ENCODE measurements around the gene SLC6A3. TPM values are rescaled to one million over a fixed set of nuclear protein-coding genes. Genes with fewer than 3 reads are reported as not detected.

Gene SLC6A3
- total RNA-seq, 1 donor from 2014 or later: 0.10 TPM

DNA sequence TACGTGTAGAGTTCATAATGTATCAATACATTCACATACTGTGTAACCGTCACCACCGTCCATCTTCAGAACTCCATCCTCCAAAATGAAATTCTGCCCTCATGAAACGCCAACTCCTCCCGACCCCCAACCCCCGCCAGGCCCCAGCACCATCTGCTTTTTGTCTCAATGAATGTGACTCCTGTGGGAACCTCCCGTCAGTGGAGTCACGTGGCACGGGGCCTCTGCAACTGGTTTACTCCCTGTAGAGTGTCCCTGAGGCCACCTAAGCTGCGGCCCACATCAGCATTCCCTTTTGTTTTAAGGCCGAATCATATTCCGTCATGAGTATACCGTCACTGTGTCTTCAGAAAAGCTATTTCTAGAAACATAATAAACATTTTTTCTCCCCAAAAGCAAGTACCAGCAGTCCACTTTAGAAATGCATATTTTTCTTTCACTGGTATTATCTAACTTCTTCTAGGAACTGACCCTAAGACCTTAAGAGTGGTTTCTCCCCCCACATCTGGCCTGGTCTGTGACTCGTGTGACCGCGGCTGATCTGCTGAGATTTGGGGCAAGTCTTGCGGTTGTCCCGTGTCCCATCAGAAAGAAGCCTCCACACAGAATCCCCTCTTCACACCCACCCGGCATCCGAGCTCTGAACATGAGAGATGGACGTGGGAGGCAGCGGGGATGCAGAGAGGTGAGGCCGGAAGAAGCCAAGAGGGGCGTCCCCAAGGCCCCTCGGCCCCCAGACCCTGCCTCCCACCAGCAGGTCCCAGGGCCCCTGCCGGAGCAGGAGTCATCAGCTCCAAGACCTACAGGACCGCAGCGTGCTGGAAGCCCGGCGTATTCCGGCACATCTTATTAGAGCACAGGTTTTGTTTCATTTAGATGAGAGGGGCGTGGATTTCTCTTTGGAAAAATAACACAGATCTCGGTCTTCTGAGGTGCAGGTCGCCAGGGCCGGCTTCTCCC, 38.3 kb downstream of the SLC6A3 start:
- Mint-ChIP-seq H3K27ac (ENCODE audit: unreplicated experiment) (no peak overlapping the region), H3K36me3 (ENCODE audit: low read depth, unreplicated experiment) (no peaks in the 10 kb centered on the region), H3K4me3 (ENCODE audit: unreplicated experiment) (no peak overlapping the region), H3K4me1 (ENCODE audit: unreplicated experiment) (no peaks in the 10 kb centered on the region), H3K27me3 (ENCODE audit: unreplicated experiment) (peaks cover 9% of the 10 kb centered on the region), H3K9me3 (ENCODE audit: unreplicated experiment) (no peaks in the 10 kb centered on the region)
- TF ChIP-seq, protein P1, sequence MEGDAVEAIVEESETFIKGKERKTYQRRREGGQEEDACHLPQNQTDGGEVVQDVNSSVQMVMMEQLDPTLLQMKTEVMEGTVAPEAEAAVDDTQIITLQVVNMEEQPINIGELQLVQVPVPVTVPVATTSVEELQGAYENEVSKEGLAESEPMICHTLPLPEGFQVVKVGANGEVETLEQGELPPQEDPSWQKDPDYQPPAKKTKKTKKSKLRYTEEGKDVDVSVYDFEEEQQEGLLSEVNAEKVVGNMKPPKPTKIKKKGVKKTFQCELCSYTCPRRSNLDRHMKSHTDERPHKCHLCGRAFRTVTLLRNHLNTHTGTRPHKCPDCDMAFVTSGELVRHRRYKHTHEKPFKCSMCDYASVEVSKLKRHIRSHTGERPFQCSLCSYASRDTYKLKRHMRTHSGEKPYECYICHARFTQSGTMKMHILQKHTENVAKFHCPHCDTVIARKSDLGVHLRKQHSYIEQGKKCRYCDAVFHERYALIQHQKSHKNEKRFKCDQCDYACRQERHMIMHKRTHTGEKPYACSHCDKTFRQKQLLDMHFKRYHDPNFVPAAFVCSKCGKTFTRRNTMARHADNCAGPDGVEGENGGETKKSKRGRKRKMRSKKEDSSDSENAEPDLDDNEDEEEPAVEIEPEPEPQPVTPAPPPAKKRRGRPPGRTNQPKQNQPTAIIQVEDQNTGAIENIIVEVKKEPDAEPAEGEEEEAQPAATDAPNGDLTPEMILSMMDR (IDR thresholded peaks at IDR 0.05; ENCODE audit: unreplicated experiment): no peak
- DNase-seq (ENCODE audit: low spot score): no peak

DNA sequence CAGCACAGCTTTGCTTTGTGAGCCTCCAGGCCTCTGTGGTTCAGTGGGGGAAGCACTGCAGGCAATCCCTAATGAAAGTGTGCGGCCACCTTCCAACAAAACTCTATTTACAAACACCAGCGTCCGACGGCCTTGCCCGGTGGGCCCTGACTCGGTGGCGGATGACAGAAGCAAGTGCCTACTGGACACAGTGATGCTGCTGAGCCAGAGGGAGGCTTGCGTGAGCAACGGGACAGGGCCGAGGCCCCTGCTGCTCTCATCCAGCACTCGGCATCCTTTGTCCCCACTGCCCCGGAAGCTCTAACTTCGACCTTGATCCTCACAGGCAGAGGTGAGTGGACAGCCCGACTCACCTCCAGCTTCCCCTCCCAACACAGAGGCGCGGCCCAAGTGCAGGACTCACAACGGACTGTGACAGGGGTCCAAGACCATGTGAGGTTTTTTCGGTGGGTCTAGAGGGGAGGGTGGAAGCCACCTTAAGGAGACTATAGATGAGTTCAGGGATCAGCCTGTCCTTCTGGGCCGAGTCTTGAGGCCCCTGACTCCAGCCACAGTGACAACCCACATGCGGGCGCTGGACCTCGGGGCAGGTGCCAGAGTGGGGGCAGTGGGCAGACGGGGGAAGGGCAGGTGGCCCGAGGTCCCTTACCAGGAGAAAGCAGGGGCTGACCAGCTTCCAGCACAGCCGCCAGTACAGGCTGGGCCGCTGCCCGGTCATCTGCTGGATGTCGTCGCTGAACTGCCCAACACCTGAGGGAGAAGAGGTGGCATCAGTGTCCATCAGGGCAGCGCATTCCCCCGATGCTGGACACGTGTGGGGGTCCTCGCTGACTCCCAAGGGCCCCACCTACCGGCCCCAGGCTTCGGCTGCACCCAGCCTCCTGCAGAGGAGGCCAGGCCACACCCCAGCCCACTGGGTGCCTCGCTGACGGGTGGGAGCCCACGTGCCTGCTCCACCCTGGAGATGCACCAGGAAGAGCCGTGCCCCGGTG, 39.4 kb downstream of the SLC6A3 start:
- Mint-ChIP-seq H3K27me3 (ENCODE audit: unreplicated experiment) (peaks cover 8% of the 10 kb centered on the region), H3K4me3 (ENCODE audit: unreplicated experiment) (no peak overlapping the region), H3K27ac (ENCODE audit: unreplicated experiment) (no peak overlapping the region), H3K36me3 (ENCODE audit: low read depth, unreplicated experiment) (no peaks in the 10 kb centered on the region), H3K9me3 (ENCODE audit: unreplicated experiment) (no peaks in the 10 kb centered on the region), H3K4me1 (ENCODE audit: unreplicated experiment) (no peaks in the 10 kb centered on the region)
- DNase-seq (ENCODE audit: low spot score): no peak
- TF ChIP-seq, protein P1 (IDR thresholded peaks at IDR 0.05; ENCODE audit: unreplicated experiment): no peak

GRCh38 chr5:1405121-1405520, 40.1 kb downstream of the SLC6A3 start:
- no peak overlapping the region for H3K4me3 Mint-ChIP-seq (ENCODE audit: unreplicated experiment)
- peaks cover 5% of the 10 kb centered on the region for H3K27me3 Mint-ChIP-seq (ENCODE audit: unreplicated experiment)
- H3K9me3 Mint-ChIP-seq (ENCODE audit: unreplicated experiment): no peaks in the 10 kb centered on the region
- H3K27ac Mint-ChIP-seq (ENCODE audit: unreplicated experiment): no peak overlapping the region
- no peaks in the 10 kb centered on the region for H3K36me3 Mint-ChIP-seq (ENCODE audit: low read depth, unreplicated experiment)
- DNase-seq (ENCODE audit: low spot score): no peak
- TF ChIP-seq, protein P1 (IDR thresholded peaks at IDR 0.05; ENCODE audit: unreplicated experiment): no peak
- H3K4me1 Mint-ChIP-seq (ENCODE audit: unreplicated experiment): no peaks in the 10 kb centered on the region

DNA sequence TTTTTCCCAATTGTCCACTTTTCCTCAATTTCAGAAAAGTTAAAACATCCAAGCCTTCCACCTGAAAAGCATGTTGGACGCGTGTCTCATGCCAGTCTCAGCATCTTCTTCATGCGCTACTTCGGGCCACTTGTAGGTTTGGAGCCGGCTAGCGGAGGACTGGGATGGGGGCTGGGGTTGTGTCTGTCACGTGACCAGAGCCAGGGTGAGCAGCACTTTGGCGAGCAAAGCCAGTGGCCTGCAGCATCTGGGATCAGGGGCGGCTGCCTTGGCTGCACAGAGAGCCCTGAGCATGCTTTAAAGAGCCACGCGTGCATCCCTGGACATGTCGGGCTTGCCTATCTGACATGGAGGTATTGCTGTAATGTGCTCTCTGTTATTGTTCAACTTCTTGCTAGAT, 41.2 kb downstream of the SLC6A3 start:
- no peak for DNase-seq (ENCODE audit: low spot score)
- TF ChIP-seq, protein P1 (IDR thresholded peaks at IDR 0.05; ENCODE audit: unreplicated experiment): no peak
- Mint-ChIP-seq H3K4me1 (ENCODE audit: unreplicated experiment) (no peaks in the 10 kb centered on the region), H3K27me3 (ENCODE audit: unreplicated experiment) (peaks cover 8% of the 10 kb centered on the region), H3K4me3 (ENCODE audit: unreplicated experiment) (no peak overlapping the region), H3K27ac (ENCODE audit: unreplicated experiment) (no peak overlapping the region), H3K36me3 (ENCODE audit: low read depth, unreplicated experiment) (no peaks in the 10 kb centered on the region), H3K9me3 (ENCODE audit: unreplicated experiment) (no peaks in the 10 kb centered on the region)

Measured in endothelial cell (in vitro differentiated cells).